ENCODE measurements around the gene ME2. TPM values are rescaled to one million over a fixed set of nuclear protein-coding genes. Genes with fewer than 3 reads are reported as not detected.

Gene ME2
- total and polyA plus RNA-seq, 2 of the 8 experiments (the other 6 are each of a cell fraction or from before 2014, with no cell fraction given): 54.7 to 66.9 TPM

DNA sequence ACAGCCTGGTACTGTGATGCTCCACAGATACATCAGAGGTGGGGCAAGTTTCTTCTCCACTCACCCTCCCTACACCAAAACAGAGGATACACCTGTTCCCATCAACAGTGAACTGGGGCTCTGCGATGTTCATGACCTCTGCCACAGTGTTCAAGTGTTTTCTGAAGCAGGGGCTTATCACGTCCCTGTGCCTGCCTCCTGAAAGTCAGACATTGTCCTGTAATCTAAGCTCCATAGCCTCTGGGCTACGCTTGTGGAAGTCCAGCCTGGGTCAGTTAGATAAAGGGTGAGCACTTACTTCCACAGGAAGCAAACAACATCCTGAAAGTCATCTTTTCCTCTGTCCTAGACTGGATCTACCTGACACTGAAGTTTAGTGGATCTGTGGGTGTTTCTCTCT is 38.9 kb upstream of the ME2 start (continued):
- no peak for TF ChIP-seq FOSL1 (IDR thresholded peaks at IDR 0.05; ENCODE audit: insufficient read depth, low read depth, low read length)

All from H1 (cell line).